GM18951 (cell line): Measurements from ENCODE around the gene MTHFD2L.

Experiments used
- POLR2A ChIP-seq: IDR thresholded peaks from 4 replicates; pipeline ENCODE4 v1.6.1; 2011; ENCODE audit warnings: mild to moderate bottlenecking; ENCODE audit not compliant: insufficient read length, insufficient read depth; ENCODE audit errors: extremely low read depth
- in situ Hi-C: fragments of 300-500 bp; cut with MboI; formaldehyde crosslinking; loops from one replicate; pipeline ENCODE4 v1.12.0; 2022; ENCODE audit warnings: low sequenced_read_pairs, mixed read lengths, inconsistent platforms; ENCODE audit not compliant: unreplicated experiment

The MTHFD2L gene

GRCh38 chr4:74157561-74158465 lies at the start of gene MTHFD2L:
TSS of gene MTHFD2L (plus strand) at chr4:74158118. CDS start at chr4:74158139, 21 bp downstream.
- in situ Hi-C loops: no loop called here
- peak; percentile 98 for TF ChIP-seq POLR2A

DNA sequence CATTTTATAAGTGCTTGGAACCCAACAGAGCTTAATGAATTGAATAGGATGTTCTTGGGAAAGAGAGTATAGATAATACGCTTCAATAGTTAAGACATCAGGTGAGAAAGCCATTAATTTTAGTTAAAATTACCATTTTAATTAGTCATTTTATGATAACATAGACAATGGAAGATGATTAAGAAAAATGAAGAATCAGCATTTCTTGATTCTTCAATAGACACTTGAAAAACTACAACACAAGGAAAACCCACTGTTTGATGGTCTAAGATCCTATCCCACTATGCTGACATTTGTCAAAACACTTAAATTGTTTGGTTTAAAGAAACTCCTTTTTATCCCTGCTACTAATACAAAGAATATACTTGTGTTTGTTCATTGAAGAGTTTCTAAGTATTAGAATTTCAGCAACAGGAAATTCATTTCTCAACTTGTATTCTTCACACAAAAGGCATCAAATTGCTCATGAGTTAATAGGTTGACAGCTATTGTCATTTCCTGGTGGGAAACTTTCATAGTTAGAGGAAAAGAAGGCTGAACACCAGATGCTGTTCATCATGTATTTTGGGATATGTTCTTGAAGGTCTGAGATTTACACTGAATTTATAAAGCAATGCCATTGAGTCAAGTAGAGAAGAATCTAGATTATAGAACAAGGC lies 49.3 kb upstream of the MTHFD2L start:
- TF ChIP-seq POLR2A: no peak
- in situ Hi-C loops: no loop called here

DNA sequence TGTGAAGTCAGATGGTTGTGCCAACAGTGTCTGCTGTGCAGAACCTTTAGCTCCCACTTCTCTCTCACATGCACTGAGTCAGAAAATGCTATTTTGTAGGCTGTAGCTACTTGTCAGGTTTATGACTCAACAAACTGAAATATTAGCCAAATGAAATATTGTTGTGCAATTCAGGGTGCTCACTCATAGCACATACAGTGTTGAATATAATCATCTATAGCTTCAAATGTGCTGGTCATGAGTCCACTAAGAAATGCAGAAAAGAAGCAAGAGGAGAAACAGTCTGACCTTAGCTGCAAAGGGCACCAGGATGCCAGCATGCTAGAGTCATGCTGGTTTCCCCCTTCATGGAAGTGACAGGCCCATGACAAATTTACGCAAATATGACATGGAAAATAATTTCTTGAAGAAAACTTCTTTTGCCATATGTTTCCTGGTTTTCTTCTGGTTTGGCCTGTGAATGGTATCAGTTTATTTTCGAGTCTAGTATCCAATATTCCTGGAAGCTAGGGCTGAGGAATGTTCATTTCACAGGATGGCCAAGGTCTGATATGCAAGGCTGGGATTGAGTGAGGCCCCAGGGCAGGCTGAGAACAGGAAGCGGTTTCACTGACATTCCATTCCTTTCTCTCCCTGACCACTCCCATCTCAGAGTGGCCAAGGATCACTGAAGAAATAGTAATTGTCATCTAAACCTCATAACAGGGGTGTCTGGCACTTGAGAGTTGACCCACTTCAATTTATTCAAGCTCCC lies 48.6 kb upstream of the MTHFD2L start:
- no peak for TF ChIP-seq POLR2A
- in situ Hi-C loops: no loop called here

- no peak for TF ChIP-seq POLR2A
- in situ Hi-C loops: no loop called here
Measured at GRCh38 chr4:74109870-74110605, 47.9 kb upstream of the MTHFD2L start.

DNA sequence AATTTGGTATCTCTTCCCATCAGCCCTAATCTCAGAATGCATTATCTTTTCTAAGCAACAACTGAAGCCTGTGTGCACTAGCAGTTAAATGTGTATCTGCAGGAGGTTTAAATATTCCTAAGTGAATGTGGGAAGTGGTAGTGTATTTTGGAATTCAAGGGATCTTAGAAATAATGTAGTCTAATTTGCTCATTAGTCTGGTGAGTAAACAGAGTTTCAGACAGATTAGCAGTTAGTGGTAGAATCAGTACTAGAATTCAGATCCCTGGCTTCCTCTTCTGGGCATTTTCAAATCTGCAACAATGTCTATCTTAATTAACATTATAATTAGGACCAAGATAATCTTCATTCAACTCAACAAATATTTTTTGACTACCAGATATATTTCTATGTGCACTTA lies 47.2 kb upstream of the MTHFD2L start:
- TF ChIP-seq POLR2A: no peak
- in situ Hi-C loops: no loop called here

DNA sequence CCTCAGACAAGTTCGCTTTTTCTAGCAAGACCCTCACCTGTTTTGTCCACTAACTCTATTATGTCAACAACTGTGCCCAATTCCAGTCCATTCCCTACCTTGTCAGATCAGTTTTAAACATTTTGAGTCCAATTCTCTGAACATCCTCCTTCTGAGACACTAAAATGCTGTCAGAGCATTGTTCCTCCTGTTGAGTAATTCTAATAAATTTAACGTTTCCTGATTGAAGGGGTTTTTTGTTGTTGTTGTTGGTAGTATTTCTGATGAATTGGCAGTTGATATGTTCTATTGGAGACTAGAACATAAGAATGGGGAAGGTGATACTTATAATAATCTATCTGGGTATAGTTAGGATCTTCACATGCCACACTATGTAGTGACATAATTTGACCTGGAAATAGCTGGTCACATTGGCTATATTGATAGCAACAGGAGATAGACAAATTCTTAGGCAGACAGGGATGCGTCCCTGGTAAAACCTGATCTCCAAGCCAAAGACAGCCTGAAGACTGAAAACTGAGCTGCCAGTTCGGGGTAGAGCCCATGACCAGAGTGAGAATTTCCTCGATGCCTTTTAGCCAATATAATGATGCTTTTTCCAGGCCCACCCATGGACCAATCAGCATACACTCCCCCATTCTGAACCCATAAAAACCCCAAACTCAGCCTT lies 46.5 kb upstream of the MTHFD2L start:
- in situ Hi-C loops: no loop called here
- TF ChIP-seq POLR2A: no peak

DNA sequence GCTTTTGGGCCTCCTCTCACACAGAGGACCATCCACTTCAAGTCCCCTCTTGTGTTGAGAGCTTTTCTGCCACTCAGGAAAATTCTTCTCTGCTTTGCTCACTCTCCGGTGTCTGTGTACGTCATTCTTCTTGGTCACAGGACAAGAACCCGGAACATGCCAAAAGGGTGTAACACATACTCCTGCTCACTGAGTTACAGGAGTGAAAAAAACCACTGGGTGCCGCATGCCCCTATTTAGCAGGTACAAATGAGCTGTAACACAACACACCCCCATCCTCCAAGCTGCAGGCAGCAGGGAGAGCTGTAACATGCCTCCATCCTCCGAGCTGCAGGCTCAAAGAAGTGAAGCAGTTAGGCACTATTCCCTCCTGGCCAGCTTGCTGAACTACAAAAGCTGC lies 45.9 kb upstream of the MTHFD2L start:
- in situ Hi-C loops: no loop called here
- TF ChIP-seq POLR2A: no peak

DNA sequence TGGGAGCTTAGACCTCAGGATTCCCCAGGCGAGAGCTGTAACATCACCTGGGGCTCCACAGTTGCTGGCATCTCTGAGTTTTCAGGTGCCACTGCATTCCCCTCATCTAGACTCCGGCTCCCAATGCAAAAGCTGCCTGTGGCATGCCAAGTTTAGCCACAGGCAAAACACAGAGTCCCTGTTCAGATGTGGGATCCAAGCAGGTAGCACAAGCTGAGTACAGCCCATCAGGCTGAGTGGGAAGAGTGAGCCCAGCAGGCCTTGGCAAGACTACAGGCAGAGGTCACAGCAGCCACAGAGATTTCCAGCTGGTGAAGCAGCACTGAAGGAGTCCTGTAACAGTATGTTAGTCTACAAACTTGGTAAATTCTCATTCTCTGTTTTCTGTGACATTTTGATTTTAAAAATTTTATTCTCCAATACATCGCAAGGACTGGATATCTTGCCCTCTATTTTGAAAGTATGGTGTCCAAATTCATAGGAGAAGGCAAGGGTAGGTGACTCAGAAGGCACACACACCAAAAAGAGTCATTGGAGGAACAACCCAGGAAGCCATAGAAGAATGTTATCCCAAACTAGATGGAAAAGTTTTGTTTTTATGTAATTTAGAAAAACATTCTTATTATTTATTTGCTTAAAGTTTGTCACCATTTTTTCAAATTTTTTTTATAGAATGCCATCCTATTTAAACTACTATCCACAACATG lies 45.4 kb upstream of the MTHFD2L start:
- in situ Hi-C loops: no loop called here
- TF ChIP-seq POLR2A: no peak

DNA sequence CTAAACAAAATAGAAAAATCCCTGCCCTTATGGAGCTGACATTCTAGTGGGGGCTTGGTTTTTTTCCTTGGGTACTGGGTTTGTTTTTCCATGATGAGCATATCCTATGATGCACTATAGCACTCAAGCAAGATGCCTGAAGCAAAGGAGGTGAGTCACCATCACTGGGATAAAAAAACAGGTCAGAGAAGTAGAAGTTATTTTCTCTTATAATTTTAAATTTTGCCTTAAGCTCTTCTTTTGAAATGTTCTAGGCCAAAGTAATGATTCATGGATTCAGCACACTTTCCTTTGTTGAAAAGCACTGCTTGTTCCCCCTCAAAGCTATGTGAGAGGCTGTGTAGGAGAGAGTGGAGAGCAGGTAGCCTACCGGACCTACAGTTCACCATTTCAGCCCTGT lies 43.7 kb upstream of the MTHFD2L start:
- in situ Hi-C loops: no loop called here
- TF ChIP-seq POLR2A: no peak

DNA sequence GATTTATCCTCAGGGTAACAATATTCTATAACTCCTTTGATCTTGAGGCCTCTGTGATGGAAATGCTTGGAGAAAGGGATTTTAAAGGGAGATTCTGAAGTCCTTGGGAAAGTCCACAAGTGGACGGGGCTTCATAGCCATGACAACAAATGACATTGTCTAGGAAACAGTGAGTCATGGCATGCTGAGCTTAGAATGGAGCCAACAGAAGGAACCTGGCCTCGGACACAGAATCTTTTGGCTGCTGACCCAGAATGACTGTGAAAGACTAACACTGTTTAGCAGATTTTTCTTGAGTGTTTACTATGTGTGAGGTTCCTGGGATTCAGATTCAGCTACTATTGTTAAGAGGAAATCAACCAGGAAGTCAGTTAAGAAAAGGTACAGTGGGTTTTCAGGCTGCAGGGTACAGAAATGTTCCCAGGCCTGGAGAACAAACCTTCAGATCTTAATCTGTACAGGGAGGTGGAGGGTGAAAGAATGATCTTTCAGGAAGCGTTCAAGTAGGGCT lies 40.8 kb upstream of the MTHFD2L start:
- in situ Hi-C loops: no loop called here
- TF ChIP-seq POLR2A: no peak

GRCh38 chr4:74118600-74119338 lies 39.1 kb upstream of the MTHFD2L start:
- in situ Hi-C loops: no loop called here
- no peak for TF ChIP-seq POLR2A

DNA sequence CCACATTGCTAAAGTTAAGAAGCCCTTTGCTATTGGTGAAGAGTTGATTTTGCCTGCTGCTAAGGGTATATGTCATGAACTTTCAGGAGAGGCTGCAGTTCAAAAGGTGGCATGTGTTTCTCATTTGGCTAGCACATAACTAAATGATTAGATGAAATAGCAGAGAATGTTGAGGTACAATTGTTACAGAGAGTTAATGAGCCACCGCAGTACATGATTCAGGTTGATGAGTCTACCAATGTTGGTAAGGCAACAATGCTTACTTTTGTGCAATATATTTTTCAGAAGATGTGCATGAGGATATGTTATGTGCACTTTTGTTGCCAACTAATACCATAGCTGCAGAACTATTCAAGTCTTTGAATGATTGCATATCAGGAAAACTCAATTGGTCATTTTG lies 37.8 kb upstream of the MTHFD2L start:
- in situ Hi-C loops: no loop called here
- no peak for TF ChIP-seq POLR2A
